Measurements from ENCODE around the gene CD109. TPM values are rescaled to one million over a fixed set of nuclear protein-coding genes. Genes with fewer than 3 reads are reported as not detected.

The CD109 gene
- total and polyA plus RNA-seq, 2 of the 4 experiments (the other 2 are of a cell fraction): 3.6 to 5.0 TPM

DNA sequence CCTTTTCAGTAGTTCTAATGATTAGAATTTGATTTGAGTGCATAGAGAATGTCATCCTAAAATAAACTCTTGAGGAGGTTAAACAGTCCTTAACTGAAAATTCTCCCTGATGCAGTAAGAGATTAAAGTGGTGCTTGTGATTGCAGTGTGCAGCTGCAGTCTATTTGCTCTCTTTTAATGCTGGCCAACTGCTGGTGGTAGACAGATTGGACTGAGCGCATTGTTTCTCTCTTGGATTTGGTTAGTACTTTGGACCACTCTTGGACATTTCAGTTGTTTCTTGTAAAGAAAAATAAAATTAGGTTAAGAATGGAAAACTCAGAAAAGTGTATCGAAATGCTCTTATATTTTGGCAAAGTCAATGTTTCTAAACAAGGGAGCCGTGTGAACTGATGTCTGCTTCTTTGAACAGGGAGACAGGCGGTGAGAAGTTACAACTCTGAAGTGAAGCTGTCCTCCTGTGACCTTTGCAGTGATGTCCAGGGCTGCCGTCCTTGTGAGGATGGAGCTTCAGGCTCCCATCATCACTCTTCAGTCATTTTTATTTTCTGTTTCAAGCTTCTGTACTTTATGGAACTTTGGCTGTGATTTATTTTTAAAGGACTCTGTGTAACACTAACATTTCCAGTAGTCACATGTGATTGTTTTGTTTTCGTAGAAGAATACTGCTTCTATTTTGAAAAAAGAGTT lies 127.2 kb downstream of the CD109 start:
- Histone ChIP-seq H3K56ac (ENCODE audit: extremely low read depth, insufficient read depth, low read length) (no peak overlapping the region), H3K27me3 (ENCODE audit: control insufficient read depth, insufficient read depth, low read length) (no peaks in the 10 kb centered on the region), H3K18ac (ENCODE audit: low read depth, low read length) (no peak overlapping the region), H3K4me3 (ENCODE audit: insufficient read depth, low read depth, low read length) (no peak overlapping the region), H2AK9ac (replicated peaks; ENCODE audit: low read depth, low read length, poor library complexity) (no peak overlapping the region), H3K27ac (ENCODE audit: insufficient read depth, low read length) (no peak overlapping the region), H3K9me1 (ENCODE audit: insufficient read depth, low read length) (no peaks in the 10 kb centered on the region), H2AFZ (replicated peaks; ENCODE audit: low read length, poor library complexity) (no peak overlapping the region), H3K36me3 (ENCODE audit: control insufficient read depth, insufficient read depth, low read length) (no peaks in the 10 kb centered on the region), H3K9ac (ENCODE audit: low read depth, low read length) (no peak overlapping the region), H3K79me1 (ENCODE audit: low read depth in 1 of 2, low read length in 2 of 2) (no peaks in the 10 kb centered on the region), H2BK15ac (ENCODE audit: low read depth, low read length) (no peak overlapping the region), H2AK5ac (ENCODE audit: low read depth, low read length) (no peak overlapping the region), H2BK5ac (ENCODE audit: low read depth, low read length, poor library complexity, severe bottlenecking) (no peak overlapping the region), H3K4ac (ENCODE audit: low read depth, low read length) (no peak overlapping the region), H4K91ac (ENCODE audit: insufficient read depth, low read depth, low read length) (no peak overlapping the region), H3K4me2 (ENCODE audit: low read depth, low read length) (no peak overlapping the region; the same call in 1 of the 2 replicates), H3K23ac (ENCODE audit: low read depth, low read length) (no peak overlapping the region), H4K5ac (ENCODE audit: low read depth, low read length) (no peak overlapping the region), H3K9me3 (ENCODE audit: control insufficient read depth, insufficient read depth, low read length) (no peaks in the 10 kb centered on the region), H4K8ac (ENCODE audit: low read depth in 2 of 2, low read length in 2 of 2) (no peak overlapping the region), H3K14ac (replicated peaks; ENCODE audit: low read depth, low read length) (no peak overlapping the region), H3K4me1 (ENCODE audit: control insufficient read depth, insufficient read depth, low read length) (no peaks in the 10 kb centered on the region), H2BK20ac (ENCODE audit: low read depth, low read length) (no peak overlapping the region), H2BK120ac (ENCODE audit: low read depth, low read length) (no peak overlapping the region), H4K20me1 (ENCODE audit: insufficient read depth, low read length) (no peaks in the 10 kb centered on the region)
- CTCF ChIA-PET: no interaction called here
- TF ChIP-seq MXI1 (IDR thresholded peaks at IDR 0.05; ENCODE audit: borderline replicate concordance, low read depth, low read length): no peak
- TF ChIP-seq RAD21 (IDR thresholded peaks at IDR 0.05; ENCODE audit: low read length): no peak
- no peak for TF ChIP-seq MAFK (IDR thresholded peaks at IDR 0.05; ENCODE audit: low read depth, low read length)
- no peak for TF ChIP-seq FOS (IDR thresholded peaks at IDR 0.05; ENCODE audit: low read depth, low read length)
- no peak for TF ChIP-seq POLR2A (IDR thresholded peaks at IDR 0.05; ENCODE audit: low read depth, low read length)
- TF ChIP-seq CEBPB (IDR thresholded peaks at IDR 0.05; ENCODE audit: low read depth, low read length): no peak
- TF ChIP-seq NFE2L2 (IDR thresholded peaks at IDR 0.05; ENCODE audit: low read depth, low read length): no peak
- TF ChIP-seq RCOR1 (IDR thresholded peaks at IDR 0.05; ENCODE audit: insufficient replicate concordance, low read length): no peak
- TF ChIP-seq, protein P1, sequence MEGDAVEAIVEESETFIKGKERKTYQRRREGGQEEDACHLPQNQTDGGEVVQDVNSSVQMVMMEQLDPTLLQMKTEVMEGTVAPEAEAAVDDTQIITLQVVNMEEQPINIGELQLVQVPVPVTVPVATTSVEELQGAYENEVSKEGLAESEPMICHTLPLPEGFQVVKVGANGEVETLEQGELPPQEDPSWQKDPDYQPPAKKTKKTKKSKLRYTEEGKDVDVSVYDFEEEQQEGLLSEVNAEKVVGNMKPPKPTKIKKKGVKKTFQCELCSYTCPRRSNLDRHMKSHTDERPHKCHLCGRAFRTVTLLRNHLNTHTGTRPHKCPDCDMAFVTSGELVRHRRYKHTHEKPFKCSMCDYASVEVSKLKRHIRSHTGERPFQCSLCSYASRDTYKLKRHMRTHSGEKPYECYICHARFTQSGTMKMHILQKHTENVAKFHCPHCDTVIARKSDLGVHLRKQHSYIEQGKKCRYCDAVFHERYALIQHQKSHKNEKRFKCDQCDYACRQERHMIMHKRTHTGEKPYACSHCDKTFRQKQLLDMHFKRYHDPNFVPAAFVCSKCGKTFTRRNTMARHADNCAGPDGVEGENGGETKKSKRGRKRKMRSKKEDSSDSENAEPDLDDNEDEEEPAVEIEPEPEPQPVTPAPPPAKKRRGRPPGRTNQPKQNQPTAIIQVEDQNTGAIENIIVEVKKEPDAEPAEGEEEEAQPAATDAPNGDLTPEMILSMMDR (conservative IDR thresholded peaks at IDR 0.05; ENCODE audit: low read depth, low read length): no peak
- TF ChIP-seq RFX5 (IDR thresholded peaks at IDR 0.05; ENCODE audit: low read depth, low read length): no peak
- no peak for TF ChIP-seq CHD1 (IDR thresholded peaks at IDR 0.05; ENCODE audit: low read depth, low read length)
- TF ChIP-seq, protein P2, sequence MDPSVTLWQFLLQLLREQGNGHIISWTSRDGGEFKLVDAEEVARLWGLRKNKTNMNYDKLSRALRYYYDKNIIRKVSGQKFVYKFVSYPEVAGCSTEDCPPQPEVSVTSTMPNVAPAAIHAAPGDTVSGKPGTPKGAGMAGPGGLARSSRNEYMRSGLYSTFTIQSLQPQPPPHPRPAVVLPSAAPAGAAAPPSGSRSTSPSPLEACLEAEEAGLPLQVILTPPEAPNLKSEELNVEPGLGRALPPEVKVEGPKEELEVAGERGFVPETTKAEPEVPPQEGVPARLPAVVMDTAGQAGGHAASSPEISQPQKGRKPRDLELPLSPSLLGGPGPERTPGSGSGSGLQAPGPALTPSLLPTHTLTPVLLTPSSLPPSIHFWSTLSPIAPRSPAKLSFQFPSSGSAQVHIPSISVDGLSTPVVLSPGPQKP (IDR thresholded peaks at IDR 0.05; ENCODE audit: borderline replicate concordance, low read depth, low read length): no peak
- TF ChIP-seq BHLHE40 (IDR thresholded peaks at IDR 0.05; ENCODE audit: low read depth, low read length): no peak
- no peak for TF ChIP-seq SMC3 (IDR thresholded peaks at IDR 0.05; ENCODE audit: low read depth, low read length)
- TF ChIP-seq, protein P3, sequence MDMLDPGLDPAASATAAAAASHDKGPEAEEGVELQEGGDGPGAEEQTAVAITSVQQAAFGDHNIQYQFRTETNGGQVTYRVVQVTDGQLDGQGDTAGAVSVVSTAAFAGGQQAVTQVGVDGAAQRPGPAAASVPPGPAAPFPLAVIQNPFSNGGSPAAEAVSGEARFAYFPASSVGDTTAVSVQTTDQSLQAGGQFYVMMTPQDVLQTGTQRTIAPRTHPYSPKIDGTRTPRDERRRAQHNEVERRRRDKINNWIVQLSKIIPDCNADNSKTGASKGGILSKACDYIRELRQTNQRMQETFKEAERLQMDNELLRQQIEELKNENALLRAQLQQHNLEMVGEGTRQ (IDR thresholded peaks at IDR 0.05; ENCODE audit: low read depth, low read length): no peak
- no peak for TF ChIP-seq MAZ (IDR thresholded peaks at IDR 0.05; ENCODE audit: borderline replicate concordance, low read depth, low read length)
- dilution Hi-C loops (cut with HindIII; ENCODE audit: low sequenced_read_pairs, unreplicated experiment) (no loop called here), in situ Hi-C loops (cut with MboI; ENCODE audit: low sequenced_read_pairs) (no loop called here), intact Hi-C loops (cut with micrococcal nuclease) (no loop called here)
- 80% methylated on average over 2 of the region's 6 CpGs; no CpG with 5 or more reads in 1 of the 2 experiments for WGBS, 2 experiments (ENCODE audit: extremely low coverage in 2 of 2, insufficient read length in 1 of 2)
- no TSS peak for BruUV-seq (replicated peaks)
- ATAC-seq (ENCODE audit: low read depth) (no peak; the same call in 1 of the 2 replicates), DNase-seq (no peak)
- POLR2A ChIA-PET (ENCODE audit: unreplicated experiment): interaction anchor here (0.6 kb wide), 1 partner anchor 80 kb away, joined by 3 read pairs; no protein-coding TSS in a partner anchor

Data from IMR-90 (cell line).